Measurements from ENCODE around the gene MVP. TPM values are rescaled to one million over a fixed set of nuclear protein-coding genes. Genes with fewer than 3 reads are reported as not detected.

The MVP gene
- total RNA-seq, 1 experiment from 2014 or later = 75.1 TPM

- TF ChIP-seq REST (IDR thresholded peaks at IDR 0.05; ENCODE audit: low read depth) = no peak
- TF ChIP-seq ELF1 (IDR thresholded peaks at IDR 0.05; ENCODE audit: borderline replicate concordance, low read depth) = no peak
- no peak for TF ChIP-seq EGR1 (IDR thresholded peaks at IDR 0.05; ENCODE audit: low read depth)
- TF ChIP-seq CEBPB (IDR thresholded peaks at IDR 0.05; ENCODE audit: low read depth) = no peak
These were observed 76.6 kb downstream of the MVP start (continued) for GRCh38 chr16:29896841-29897240.

- DNase-seq (ENCODE audit: low read depth, low spot score) (no peak), ATAC-seq (no peak)
- H3K4me1 ChIP-seq (ENCODE audit: control insufficient read depth in 1 of 2, insufficient read depth in 2 of 2, low read length in 2 of 2) = peaks cover 9 to 31% of the 10 kb centered on the region in 2 experiments
- no peak overlapping the region for H3K4me2 ChIP-seq (ENCODE audit: low read length)
- no peaks in the 10 kb centered on the region for H3K9me2 ChIP-seq (ENCODE audit: insufficient read depth)
- no peaks in the 10 kb centered on the region for H3K79me2 ChIP-seq (ENCODE audit: insufficient read depth, low read length)
- no peaks in the 10 kb centered on the region for H4K20me1 ChIP-seq (ENCODE audit: insufficient read depth)
- POLR2A ChIA-PET = no interaction called here
- RAD21 ChIA-PET (ENCODE audit: low non-redundant PET in 1 of 2, low total read pairs in 2 of 2, uncharacterized antibody in 2 of 2, unreplicated experiment in 2 of 2) = no interaction called here
- no peaks in the 10 kb centered on the region for H3K36me3 ChIP-seq (ENCODE audit: control insufficient read depth in 1 of 2, insufficient read depth in 2 of 2, low read length in 2 of 2)
- BruUV-seq (replicated peaks) = no TSS peak
- no peak overlapping the region for H3K27ac ChIP-seq (ENCODE audit: low read depth, low read length)
- intact Hi-C loops (cut with micrococcal nuclease) = no loop called here
- H3K9ac ChIP-seq (ENCODE audit: low read length) = no peak overlapping the region
- no peak overlapping the region for H3K4me3 ChIP-seq (replicated peaks in 1 of 2; ENCODE audit: low read depth in 1 of 2, low read length in 2 of 2)
- no peaks in the 10 kb centered on the region for H3K27me3 ChIP-seq (ENCODE audit: insufficient read depth, low read length)
- no peak overlapping the region for H2AFZ ChIP-seq (ENCODE audit: low read depth, low read length, poor library complexity, severe bottlenecking)
- H3K9me3 ChIP-seq (ENCODE audit: control insufficient read depth in 1 of 2, insufficient read depth in 1 of 2, low read depth in 1 of 2, low read length in 2 of 2) = no peaks in the 10 kb centered on the region
- TF ChIP-seq POLR2A (IDR thresholded peaks at IDR 0.05; ENCODE audit: borderline replicate concordance, extremely low read depth, insufficient read depth, insufficient read length) (no peak), ATF3 (IDR thresholded peaks at IDR 0.05) (no peak), ZNF274 (IDR thresholded peaks at IDR 0.05; ENCODE audit: low read depth, low read length) (no peak), MAX (IDR thresholded peaks at IDR 0.05) (no peak), EGR1 (IDR thresholded peaks at IDR 0.05; ENCODE audit: low read depth) (no peak), CBX3 (IDR thresholded peaks at IDR 0.05; ENCODE audit: low read depth) (no peak), SRF (IDR thresholded peaks at IDR 0.05; ENCODE audit: low read depth) (no peak)
- CTCF ChIA-PET = no interaction called here
These were observed 77.1 kb downstream of the MVP start for GRCh38 chr16:29897333-29897732.

Other genes starting within 250 kb of the MVP start
- 0.47 TPM for gene SPN, start 157.2 kb upstream of the MVP start, total RNA-seq (2021; ENCODE audit: unreplicated experiment)
- gene QPRT, start 141.3 kb upstream of the MVP start, total RNA-seq (2021; ENCODE audit: unreplicated experiment) = 0.52 TPM
- 0.15 TPM for gene C16orf54, start 74.5 kb upstream of the MVP start, total RNA-seq (2021; ENCODE audit: unreplicated experiment)
- gene ZG16, start 42.2 kb upstream of the MVP start, total RNA-seq (2021; ENCODE audit: unreplicated experiment) = 0.07 TPM
- 155 TPM for gene KIF22, start 29.7 kb upstream of the MVP start, total RNA-seq (2021; ENCODE audit: unreplicated experiment)
- 256 TPM for gene MAZ, start 13.9 kb upstream of the MVP start, total RNA-seq (2021; ENCODE audit: unreplicated experiment)
- gene PRRT2, start 8.3 kb upstream of the MVP start, total RNA-seq (2021; ENCODE audit: unreplicated experiment) = 4.0 TPM
- gene PAGR1, start 4.3 kb upstream of the MVP start, total RNA-seq (2021; ENCODE audit: unreplicated experiment) = 28.9 TPM
- 58.3 TPM for gene CDIPT, start 42.8 kb downstream of the MVP start, total RNA-seq (2021; ENCODE audit: unreplicated experiment)
- gene SEZ6L2, start 79.1 kb downstream of the MVP start, total RNA-seq (2021; ENCODE audit: unreplicated experiment) = 49.3 TPM
- 18.4 TPM for gene ASPHD1, start 80.0 kb downstream of the MVP start, total RNA-seq (2021; ENCODE audit: unreplicated experiment)
- 40.7 TPM for gene KCTD13, start 105.8 kb downstream of the MVP start, total RNA-seq (2021; ENCODE audit: unreplicated experiment)
- 75.5 TPM for gene TMEM219, start 141.6 kb downstream of the MVP start, total RNA-seq (2021; ENCODE audit: unreplicated experiment)
- gene TAOK2, start 153.4 kb downstream of the MVP start, total RNA-seq (2021; ENCODE audit: unreplicated experiment) = 56.7 TPM
- gene HIRIP3, start 175.2 kb downstream of the MVP start, total RNA-seq (2021; ENCODE audit: unreplicated experiment) = 21.8 TPM
- 89.8 TPM for gene INO80E, start 175.8 kb downstream of the MVP start, total RNA-seq (2021; ENCODE audit: unreplicated experiment)
- 17.3 TPM for gene DOC2A, start 190.6 kb downstream of the MVP start, total RNA-seq (2021; ENCODE audit: unreplicated experiment)
- gene C16orf92, start 202.7 kb downstream of the MVP start, total RNA-seq (2021; ENCODE audit: unreplicated experiment) = not detected
- gene TLCD3B, start 210.8 kb downstream of the MVP start, total RNA-seq (2021; ENCODE audit: unreplicated experiment) = 1.0 TPM
- 2,423 TPM for gene ALDOA, start 245.3 kb downstream of the MVP start, total RNA-seq (2021; ENCODE audit: unreplicated experiment)

Data from HCT116 (cell line).